Left cardiac atrium (tissue), 4 donors: ENCODE measurements around the gene GRIPAP1. TPM values are rescaled to one million over a fixed set of nuclear protein-coding genes. Genes with fewer than 3 reads are reported as not detected.

ENCODE experiments used
- ATAC-seq, 2 donors: fragments of 200-7000 bp; cut with Tn5 transposase; one replicate each; pipeline ENCODE4 v1.9.1; 2020; ENCODE audit warnings: mild to moderate bottlenecking in 2 of 2, moderate library complexity in 2 of 2
- DNase-seq: peaks from one replicate; pipeline ENCODE4 v3.0.0-alpha.2; 2020
- intact Hi-C, 2 donors: fragments of 100-400 bp; cut with DNase I; formaldehyde crosslinking; loops; one replicate each; pipeline versions ENCODE4 v1.14.1 to v1.15.1; 2022 to 2023
- total RNA-seq, 2 donors: library from RNA; stranded (reverse); fragmentation: NEBNext Ultra II Directional; extraction: Animal tissue kit (Norgen Biotek cat#: 25700); gene quantifications; one replicate each; pipeline ENCODE4 v1.2.1, GENCODE V29; 2021
- donor health status: DM: no; HTN: yes; CAD: no.
- donor health status: DM: no; HTN: yes; CAD: no; lungs with severe emphysema.
- donor health status: DM: yes; HTN: yes; CAD: no.
- donor health status: Dilated cardiomyopathy.

Gene GRIPAP1
- total RNA-seq, 2 donors from 2014 or later = 23.7 to 25.4 TPM

- DNase-seq (no peak), ATAC-seq (peak in 1 of 2 donors; percentile 16)
- intact Hi-C loops = no loop called here
Observed at GRCh38 chrX:48938721-48939425, 63.2 kb downstream of the GRIPAP1 start.

DNA sequence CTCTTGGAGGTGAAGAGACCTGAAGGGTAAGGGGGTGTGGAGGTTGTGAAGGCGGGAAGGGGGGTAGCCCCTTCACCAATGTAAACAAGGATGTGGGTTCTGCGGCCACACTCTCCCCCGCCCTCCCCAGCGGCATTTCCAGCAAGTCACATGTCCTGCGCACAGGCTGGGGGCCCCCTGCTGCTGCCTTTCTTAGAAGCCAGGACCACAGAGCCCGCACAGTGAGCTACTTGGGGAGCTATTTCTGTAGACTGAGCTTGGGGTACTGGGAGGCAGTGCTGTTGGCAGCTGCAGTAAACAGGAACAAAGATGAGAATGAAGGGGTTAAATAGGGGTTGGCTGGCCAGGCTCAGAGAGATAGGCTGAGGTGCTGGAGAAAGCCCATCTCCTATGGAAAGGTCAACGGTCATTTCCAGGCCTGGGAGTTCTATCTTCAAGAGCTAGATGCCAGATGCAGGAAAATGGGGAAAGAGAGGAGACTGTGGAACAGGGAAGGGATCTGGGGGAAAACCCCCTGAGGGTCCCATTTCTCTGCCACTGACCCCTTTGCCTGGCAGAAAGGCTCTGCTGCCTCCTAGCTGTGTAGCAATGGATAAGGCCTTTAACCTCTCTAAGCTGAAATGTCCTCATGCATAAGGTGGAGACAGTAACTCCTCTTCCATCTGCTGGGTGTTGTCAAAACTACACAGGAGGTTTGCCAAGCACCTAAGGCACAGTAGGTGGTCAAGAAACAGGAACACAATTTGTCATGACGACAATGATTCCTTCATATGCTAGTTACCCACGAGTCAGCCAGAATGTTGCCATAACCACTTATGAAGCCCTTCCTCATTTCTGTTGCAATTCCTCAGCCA is 64.8 kb downstream of the GRIPAP1 start:
- DNase-seq (peak; percentile 53), ATAC-seq (peak; percentile 61 to 74)
- intact Hi-C loops = no loop called here

- intact Hi-C loops = no loop called here
- no peak for DNase-seq
- ATAC-seq = no peak
Observed at GRCh38 chrX:48936429-48937053, 65.5 kb downstream of the GRIPAP1 start.

- intact Hi-C loops = no loop called here
- ATAC-seq (no peak), DNase-seq (no peak)
Observed at GRCh38 chrX:48935301-48935670, 66.8 kb downstream of the GRIPAP1 start.

DNA sequence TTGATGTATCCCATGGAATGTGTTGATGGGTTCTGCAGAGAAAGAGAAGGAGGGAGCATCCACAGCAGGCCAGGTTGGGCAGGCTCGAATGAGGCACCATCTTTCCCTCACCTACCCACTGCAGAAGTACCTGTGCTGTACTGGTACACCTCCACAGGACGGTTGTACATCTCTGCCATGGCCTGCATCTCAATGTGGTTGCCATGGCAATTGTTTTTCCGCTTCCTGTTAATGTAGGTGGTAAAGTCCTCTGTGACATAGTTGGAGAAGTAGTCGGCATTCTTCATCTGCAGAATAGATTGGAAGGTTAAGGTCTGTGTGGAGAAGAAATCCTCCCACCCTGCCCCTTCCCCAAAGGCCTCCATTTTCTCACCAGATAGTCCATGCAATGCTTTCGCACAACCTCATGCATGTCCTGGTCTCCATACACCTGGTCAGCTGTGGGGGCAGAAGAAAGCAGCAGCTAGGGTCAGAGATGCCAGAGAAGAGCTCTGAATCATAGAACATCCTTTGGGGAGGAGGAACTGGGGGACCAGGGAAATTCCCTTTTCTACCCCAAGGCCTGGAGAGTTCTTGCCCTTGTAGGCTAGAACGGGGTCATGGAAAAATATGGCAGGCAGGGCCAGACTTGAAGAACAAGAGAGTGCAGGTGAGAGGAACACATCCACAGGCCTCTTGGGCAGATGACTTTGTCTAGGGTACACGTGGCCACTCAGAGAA is 67.3 kb downstream of the GRIPAP1 start:
- ATAC-seq (no peak), DNase-seq (no peak)
- intact Hi-C loops = no loop called here

GRCh38 chrX:48933757-48934156 is 68.3 kb downstream of the GRIPAP1 start:
- DNase-seq = no peak
- no peak for ATAC-seq
- intact Hi-C loops = no loop called here

DNA sequence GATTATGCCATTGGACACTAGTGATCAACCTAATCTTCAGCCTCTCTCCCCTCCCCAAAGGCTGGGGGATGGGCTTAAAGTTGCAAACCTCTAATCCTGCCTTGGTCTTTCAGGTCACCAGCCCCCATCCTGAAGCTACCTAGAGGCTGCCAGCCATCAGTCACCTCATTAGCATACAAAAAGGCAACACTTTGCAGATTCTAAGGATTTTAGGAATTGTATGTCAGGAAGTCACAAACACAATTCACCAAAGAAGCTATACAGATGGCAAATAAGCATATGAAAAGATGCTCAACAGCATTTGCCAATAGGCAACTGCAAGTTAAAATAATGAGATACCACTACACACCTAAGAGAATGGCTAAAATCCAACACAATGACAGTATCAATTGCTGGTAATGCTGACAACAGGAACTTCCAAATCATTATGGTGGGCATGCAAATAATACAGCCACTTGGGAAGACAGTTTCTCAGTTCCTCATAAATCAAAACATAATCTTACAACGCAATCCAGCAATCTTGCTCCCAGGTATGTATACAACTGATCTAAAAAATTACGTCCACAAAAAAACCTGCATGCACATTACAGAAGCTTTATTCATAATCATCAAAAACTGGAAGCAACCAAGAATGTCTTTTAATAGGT is 74.2 kb downstream of the GRIPAP1 start:
- ATAC-seq = no peak
- no peak for DNase-seq
- intact Hi-C loops = no loop called here

DNA sequence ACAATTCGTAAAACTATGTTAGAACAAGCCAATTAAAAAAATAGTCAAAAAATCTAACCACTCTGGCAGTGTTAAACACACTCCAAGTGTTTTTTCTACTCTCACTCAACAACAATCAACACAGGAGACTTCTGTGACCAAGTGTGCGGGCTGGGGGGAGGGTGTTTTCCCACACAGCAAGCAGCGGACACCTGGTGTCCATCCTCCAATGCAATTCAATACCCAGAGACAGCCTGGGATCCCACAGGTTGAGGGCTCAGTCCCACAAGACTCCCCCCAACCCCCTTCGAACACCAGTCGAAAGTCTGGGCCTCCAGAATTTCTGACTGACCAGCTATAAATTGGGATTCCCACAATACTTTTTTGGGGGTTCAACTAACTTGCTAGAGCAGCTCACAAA is 74.9 kb downstream of the GRIPAP1 start:
- ATAC-seq = no peak
- no peak for DNase-seq
- intact Hi-C loops = no loop called here

GRCh38 chrX:48924270-48924669 is 77.8 kb downstream of the GRIPAP1 start:
- intact Hi-C loops = no loop called here
- DNase-seq = no peak
- no peak for ATAC-seq

DNA sequence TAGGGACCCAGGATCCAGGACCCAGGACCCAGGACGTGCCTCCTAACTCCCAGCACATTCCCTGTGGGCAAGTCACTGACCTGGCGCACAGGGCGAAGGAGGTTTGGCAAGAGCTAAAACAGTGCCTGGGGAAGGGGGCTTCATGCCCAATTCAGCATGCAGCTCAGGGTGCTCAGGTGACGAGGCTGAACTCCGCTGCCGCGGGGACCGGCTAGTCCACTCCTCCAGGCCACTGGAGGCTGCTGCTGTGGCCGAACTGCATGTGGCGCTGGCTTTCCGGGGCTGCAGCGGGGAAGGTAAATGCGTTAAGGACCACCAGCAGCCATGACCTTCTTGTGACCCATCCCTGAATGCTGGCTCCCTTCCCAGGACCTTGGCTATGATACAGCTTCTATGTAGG is 78.3 kb downstream of the GRIPAP1 start:
- no peak for DNase-seq
- no peak for ATAC-seq
- intact Hi-C loops = no loop called here

Other genes starting within 250 kb of the GRIPAP1 start
- gene GLOD5, start 240.5 kb downstream of the GRIPAP1 start, total RNA-seq = not detected
- not detected for gene GATA1, start 215.7 kb downstream of the GRIPAP1 start, total RNA-seq
- gene HDAC6, start 200.2 kb downstream of the GRIPAP1 start, total RNA-seq = 10 to 100 TPM; 43.1 to 44.6 TPM
- not detected for gene ERAS, start 175.8 kb downstream of the GRIPAP1 start, total RNA-seq
- gene PCSK1N, start 166.7 kb downstream of the GRIPAP1 start, total RNA-seq = 1 to 10 TPM; 3.9 to 9.8 TPM
- gene TIMM17B, start 104.5 kb downstream of the GRIPAP1 start, total RNA-seq = 10 to 100 TPM; 52.4 to 60.3 TPM
- gene PQBP1, start 104.3 kb downstream of the GRIPAP1 start, total RNA-seq = 10 to 100 TPM; 49.5 to 63.7 TPM
- gene SLC35A2, start 90.6 kb downstream of the GRIPAP1 start, total RNA-seq = 10 to 100 TPM; 13.8 to 17.4 TPM
- gene PIM2, start 83.2 kb downstream of the GRIPAP1 start, total RNA-seq = 1 to 10 TPM; 4.0 to 5.5 TPM
- 10 to 100 TPM; 19.0 to 27.0 TPM for gene OTUD5, start 44.7 kb downstream of the GRIPAP1 start, total RNA-seq
- gene KCND1, start 30.4 kb downstream of the GRIPAP1 start, total RNA-seq = 1 to 10 TPM in 1 of 2 donors, under 1 TPM in 1; 0.99 to 1.4 TPM
- gene TFE3, start 41.1 kb upstream of the GRIPAP1 start, total RNA-seq = 10 to 100 TPM; 34.5 to 36.2 TPM
- 1 to 10 TPM; 2.4 to 2.7 TPM for gene CCDC120, start 56.7 kb upstream of the GRIPAP1 start, total RNA-seq
- 10 to 100 TPM; 15.6 to 20.1 TPM for gene PRAF2, start 71.7 kb upstream of the GRIPAP1 start, total RNA-seq
- gene WDR45, start 77.6 kb upstream of the GRIPAP1 start, total RNA-seq = 10 to 100 TPM; 52.3 to 61.1 TPM
- 10 to 100 TPM; 17.1 to 19.4 TPM for gene GPKOW, start 121.5 kb upstream of the GRIPAP1 start, total RNA-seq
- 1 to 10 TPM; 7.7 to 7.9 TPM for gene MAGIX, start 160.5 kb upstream of the GRIPAP1 start, total RNA-seq
- gene PLP2, start 169.6 kb upstream of the GRIPAP1 start, total RNA-seq = 100 to 1,000 TPM in 1 of 2 donors, 10 to 100 TPM in 1; 97.5 to 114 TPM
- 10 to 100 TPM in 1 of 2 donors, 1 to 10 TPM in 1; 9.9 to 14.8 TPM for gene PRICKLE3, start 184.1 kb upstream of the GRIPAP1 start, total RNA-seq
- gene SYP, start 197.9 kb upstream of the GRIPAP1 start, total RNA-seq = 1 to 10 TPM; 1.8 to 2.8 TPM
- under 1 TPM; 0.03 to 0.21 TPM for gene CACNA1F, start 231.1 kb upstream of the GRIPAP1 start, total RNA-seq
- gene CCDC22, start 233.2 kb upstream of the GRIPAP1 start, total RNA-seq = 10 to 100 TPM in 1 of 2 donors, 1 to 10 TPM in 1; 8.8 to 10.7 TPM